Neural cell (in vitro differentiated cells): ENCODE data around the gene CLCN4.

Experiments
- EZH2 ChIP-seq: fragments of 200-600, 300-800 bp; shearing (Covaris generic), sonication (generic); IDR thresholded peaks from 2 replicates; pipeline ENCODE4 v1.6.1; 2014; ENCODE audit warnings: antibody characterized with exemption, low read length, borderline replicate concordance, mild to moderate bottlenecking; ENCODE audit not compliant: insufficient read depth, poor library complexity, severe bottlenecking
- MXI1 ChIP-seq: fragments of 450-650 bp; conservative IDR thresholded peaks from 2 replicates; pipeline ENCODE4 v1.6.1; 2014; ENCODE audit warnings: antibody characterized with exemption, mild to moderate bottlenecking; ENCODE audit not compliant: poor library complexity, severe bottlenecking
- POLR2AphosphoS5 ChIP-seq: IDR thresholded peaks from 2 replicates; pipeline ENCODE4 v1.6.1; 2012
- TF ChIP-seq, protein P1 (sequence below): fragments of 450-650 bp; IDR thresholded peaks from 2 replicates; pipeline ENCODE4 v1.5.1; 2014; ENCODE audit warnings: antibody characterized with exemption, mild to moderate bottlenecking, moderate library complexity; ENCODE audit not compliant: poor library complexity, severe bottlenecking
- TF ChIP-seq, protein P2 (sequence below): IDR thresholded peaks from 2 replicates; pipeline ENCODE4 v1.6.1; 2012; ENCODE audit warnings: borderline replicate concordance

DNA sequence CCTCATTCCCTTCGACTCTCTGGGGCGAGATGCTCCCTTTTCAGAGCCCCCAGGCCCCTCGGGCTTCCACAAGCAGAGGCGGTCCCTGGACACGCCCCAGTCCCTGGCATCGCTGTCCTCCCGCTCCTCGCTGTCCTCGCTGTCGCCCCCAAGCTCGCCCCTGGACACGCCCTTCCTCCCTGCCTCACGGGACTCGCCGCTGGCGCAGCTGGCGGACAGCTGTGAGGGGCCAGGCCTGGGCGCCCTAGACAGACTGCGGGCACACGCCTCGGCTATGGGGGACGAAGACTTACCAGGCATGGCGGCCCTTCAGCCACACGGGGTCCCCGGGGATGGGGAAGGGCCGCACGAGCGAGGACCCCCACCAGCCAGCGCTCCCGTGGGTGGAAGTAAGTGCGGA, 39.5 kb upstream of the CLCN4 start:
- TF ChIP-seq, protein P1, sequence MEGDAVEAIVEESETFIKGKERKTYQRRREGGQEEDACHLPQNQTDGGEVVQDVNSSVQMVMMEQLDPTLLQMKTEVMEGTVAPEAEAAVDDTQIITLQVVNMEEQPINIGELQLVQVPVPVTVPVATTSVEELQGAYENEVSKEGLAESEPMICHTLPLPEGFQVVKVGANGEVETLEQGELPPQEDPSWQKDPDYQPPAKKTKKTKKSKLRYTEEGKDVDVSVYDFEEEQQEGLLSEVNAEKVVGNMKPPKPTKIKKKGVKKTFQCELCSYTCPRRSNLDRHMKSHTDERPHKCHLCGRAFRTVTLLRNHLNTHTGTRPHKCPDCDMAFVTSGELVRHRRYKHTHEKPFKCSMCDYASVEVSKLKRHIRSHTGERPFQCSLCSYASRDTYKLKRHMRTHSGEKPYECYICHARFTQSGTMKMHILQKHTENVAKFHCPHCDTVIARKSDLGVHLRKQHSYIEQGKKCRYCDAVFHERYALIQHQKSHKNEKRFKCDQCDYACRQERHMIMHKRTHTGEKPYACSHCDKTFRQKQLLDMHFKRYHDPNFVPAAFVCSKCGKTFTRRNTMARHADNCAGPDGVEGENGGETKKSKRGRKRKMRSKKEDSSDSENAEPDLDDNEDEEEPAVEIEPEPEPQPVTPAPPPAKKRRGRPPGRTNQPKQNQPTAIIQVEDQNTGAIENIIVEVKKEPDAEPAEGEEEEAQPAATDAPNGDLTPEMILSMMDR: no peak
- TF ChIP-seq EZH2 (no peak), POLR2AphosphoS5 (no peak), MXI1 (no peak)
- TF ChIP-seq, protein P2, sequence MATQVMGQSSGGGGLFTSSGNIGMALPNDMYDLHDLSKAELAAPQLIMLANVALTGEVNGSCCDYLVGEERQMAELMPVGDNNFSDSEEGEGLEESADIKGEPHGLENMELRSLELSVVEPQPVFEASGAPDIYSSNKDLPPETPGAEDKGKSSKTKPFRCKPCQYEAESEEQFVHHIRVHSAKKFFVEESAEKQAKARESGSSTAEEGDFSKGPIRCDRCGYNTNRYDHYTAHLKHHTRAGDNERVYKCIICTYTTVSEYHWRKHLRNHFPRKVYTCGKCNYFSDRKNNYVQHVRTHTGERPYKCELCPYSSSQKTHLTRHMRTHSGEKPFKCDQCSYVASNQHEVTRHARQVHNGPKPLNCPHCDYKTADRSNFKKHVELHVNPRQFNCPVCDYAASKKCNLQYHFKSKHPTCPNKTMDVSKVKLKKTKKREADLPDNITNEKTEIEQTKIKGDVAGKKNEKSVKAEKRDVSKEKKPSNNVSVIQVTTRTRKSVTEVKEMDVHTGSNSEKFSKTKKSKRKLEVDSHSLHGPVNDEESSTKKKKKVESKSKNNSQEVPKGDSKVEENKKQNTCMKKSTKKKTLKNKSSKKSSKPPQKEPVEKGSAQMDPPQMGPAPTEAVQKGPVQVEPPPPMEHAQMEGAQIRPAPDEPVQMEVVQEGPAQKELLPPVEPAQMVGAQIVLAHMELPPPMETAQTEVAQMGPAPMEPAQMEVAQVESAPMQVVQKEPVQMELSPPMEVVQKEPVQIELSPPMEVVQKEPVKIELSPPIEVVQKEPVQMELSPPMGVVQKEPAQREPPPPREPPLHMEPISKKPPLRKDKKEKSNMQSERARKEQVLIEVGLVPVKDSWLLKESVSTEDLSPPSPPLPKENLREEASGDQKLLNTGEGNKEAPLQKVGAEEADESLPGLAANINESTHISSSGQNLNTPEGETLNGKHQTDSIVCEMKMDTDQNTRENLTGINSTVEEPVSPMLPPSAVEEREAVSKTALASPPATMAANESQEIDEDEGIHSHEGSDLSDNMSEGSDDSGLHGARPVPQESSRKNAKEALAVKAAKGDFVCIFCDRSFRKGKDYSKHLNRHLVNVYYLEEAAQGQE: no peak
